Measurements from ENCODE around the gene BTNL9. TPM values are rescaled to one million over a fixed set of nuclear protein-coding genes. Genes with fewer than 3 reads are reported as not detected.
A peak's percentile ranks its signal among the peaks of the same experiment; 100 is the strongest.

BTNL9 gene
- total and polyA plus RNA-seq, 9 of the 15 experiments (the other 6 are each of a cell fraction or from before 2014, with no cell fraction given) = 3.7 to 86.7 (median 29.4) TPM

- DNase-seq (ENCODE audit: extremely low read depth in 1 of 4, low spot score in 3 of 4) (peak; percentile 31 to 69 (median 52)), ATAC-seq (peak; percentile 78), FAIRE-seq (peak; percentile 32)
- intact Hi-C loops (cut with micrococcal nuclease) (loop anchor here (2.0 to 5.0 kb wide), 2 partner anchors 114 to 171 kb away; no protein-coding TSS in a partner anchor), in situ Hi-C loops (cut with MboI) (no loop called here)
- H3K9me3 ChIP-seq (replicated peaks; ENCODE audit: control insufficient read depth, insufficient read depth, low read depth, low read length) = no peaks in the 10 kb centered on the region
- no peak overlapping the region for H3K4me3 ChIP-seq
- 46% methylated on average over 9 of the region's 12 CpGs for WGBS (ENCODE audit: insufficient coverage, low coverage, missing lambda C conversion rate)
- no peak overlapping the region for H2AFZ ChIP-seq (ENCODE audit: low read depth, low read length)
- no peak overlapping the region for H3K27ac ChIP-seq (ENCODE audit: extremely low read depth, low read depth, low read length)
- no TSS peak for BruUV-seq (replicated peaks)
- H3K27me3 ChIP-seq (ENCODE audit: control insufficient read depth in 2 of 2, insufficient read depth in 2 of 2, low read length in 2 of 2) = peaks cover 0 to 4% of the 10 kb centered on the region in 2 experiments; a peak in 2 of 5 replicates
- H3K79me2 ChIP-seq (ENCODE audit: control insufficient read depth, insufficient read depth, low read length) = no peaks in the 10 kb centered on the region
- no peaks in the 10 kb centered on the region for H3K36me3 ChIP-seq (ENCODE audit: control insufficient read depth, insufficient read depth, low read length)
- H3K9ac ChIP-seq (ENCODE audit: insufficient read depth in 1 of 2, low read depth in 2 of 2, low read length in 2 of 2) = peak overlapping the region in 1 of 2 experiments; percentile 14; a peak in 1 of 4 replicates
- no peaks in the 10 kb centered on the region for H4K20me1 ChIP-seq (replicated peaks; ENCODE audit: control insufficient read depth, insufficient read depth, low read length)
- no peaks in the 10 kb centered on the region for H3K9me1 ChIP-seq (ENCODE audit: control insufficient read depth, insufficient read depth, low read length)
- CTCF ChIA-PET (ENCODE audit: low intra/inter-chr PET ratio) = interaction anchor here (2.1 kb wide), 1 partner anchor 116 kb away, joined by 8 read pairs; no protein-coding TSS in a partner anchor
- H3K4me1 ChIP-seq (replicated peaks in 1 of 2; ENCODE audit: control insufficient read depth in 2 of 2, insufficient read depth in 2 of 2, low read length in 2 of 2) = peaks cover 9 to 29% of the 10 kb centered on the region in 2 experiments; a peak in 4 of 5 replicates
- POLR2A ChIA-PET = interaction anchor here (0.5 to 2.8 kb wide), 9 partner anchors 9 to 212 kb away, joined by 3 to 10 read pairs (median 3); no protein-coding TSS in a partner anchor
- no peak overlapping the region for H3K4me2 ChIP-seq (ENCODE audit: insufficient read depth, low read length)
- TF ChIP-seq, protein P1, sequence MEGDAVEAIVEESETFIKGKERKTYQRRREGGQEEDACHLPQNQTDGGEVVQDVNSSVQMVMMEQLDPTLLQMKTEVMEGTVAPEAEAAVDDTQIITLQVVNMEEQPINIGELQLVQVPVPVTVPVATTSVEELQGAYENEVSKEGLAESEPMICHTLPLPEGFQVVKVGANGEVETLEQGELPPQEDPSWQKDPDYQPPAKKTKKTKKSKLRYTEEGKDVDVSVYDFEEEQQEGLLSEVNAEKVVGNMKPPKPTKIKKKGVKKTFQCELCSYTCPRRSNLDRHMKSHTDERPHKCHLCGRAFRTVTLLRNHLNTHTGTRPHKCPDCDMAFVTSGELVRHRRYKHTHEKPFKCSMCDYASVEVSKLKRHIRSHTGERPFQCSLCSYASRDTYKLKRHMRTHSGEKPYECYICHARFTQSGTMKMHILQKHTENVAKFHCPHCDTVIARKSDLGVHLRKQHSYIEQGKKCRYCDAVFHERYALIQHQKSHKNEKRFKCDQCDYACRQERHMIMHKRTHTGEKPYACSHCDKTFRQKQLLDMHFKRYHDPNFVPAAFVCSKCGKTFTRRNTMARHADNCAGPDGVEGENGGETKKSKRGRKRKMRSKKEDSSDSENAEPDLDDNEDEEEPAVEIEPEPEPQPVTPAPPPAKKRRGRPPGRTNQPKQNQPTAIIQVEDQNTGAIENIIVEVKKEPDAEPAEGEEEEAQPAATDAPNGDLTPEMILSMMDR (IDR thresholded peaks at IDR 0.05 in 2 of 3, conservative IDR thresholded peaks at IDR 0.05 in 1 of 3; ENCODE audit: insufficient read depth in 2 of 3, low read depth in 1 of 3, low read length in 3 of 3) = peak; percentile 68 to 81 (median 76); a peak in 5 of 6 replicates
- TF ChIP-seq, protein P2, sequence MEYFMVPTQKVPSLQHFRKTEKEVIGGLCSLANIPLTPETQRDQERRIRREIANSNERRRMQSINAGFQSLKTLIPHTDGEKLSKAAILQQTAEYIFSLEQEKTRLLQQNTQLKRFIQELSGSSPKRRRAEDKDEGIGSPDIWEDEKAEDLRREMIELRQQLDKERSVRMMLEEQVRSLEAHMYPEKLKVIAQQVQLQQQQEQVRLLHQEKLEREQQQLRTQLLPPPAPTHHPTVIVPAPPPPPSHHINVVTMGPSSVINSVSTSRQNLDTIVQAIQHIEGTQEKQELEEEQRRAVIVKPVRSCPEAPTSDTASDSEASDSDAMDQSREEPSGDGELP (CRISPR knock-in tag; IDR thresholded peaks at IDR 0.05; ENCODE audit: borderline replicate concordance) = peak; percentile 68; the same call in 1 of the 2 replicates
- TF ChIP-seq CTBP1 (IDR thresholded peaks at IDR 0.05; ENCODE audit: borderline replicate concordance) (peak; percentile 29; the same call in 1 of the 2 replicates), RAD21 (CRISPR knock-in tag; conservative IDR thresholded peaks at IDR 0.05 in 1 of 2, IDR thresholded peaks at IDR 0.05 in 1 of 2) (peak; percentile 53 to 86), KAT7 (CRISPR knock-in tag; IDR thresholded peaks at IDR 0.05; ENCODE audit: borderline replicate concordance) (no peak), ZNF263 (CRISPR knock-in tag; IDR thresholded peaks at IDR 0.05; ENCODE audit: borderline replicate concordance) (peak; percentile 90), ZNF282 (CRISPR knock-in tag; IDR thresholded peaks at IDR 0.05) (no peak), TARDBP (IDR thresholded peaks at IDR 0.05) (0 out of 2 replicates have a peak, but pooled peaks have one; percentile 21), CXXC5 (CRISPR knock-in tag; IDR thresholded peaks at IDR 0.05) (no peak), ZBED1 (IDR thresholded peaks at IDR 0.05) (no peak), NR2C2 (CRISPR knock-in tag; IDR thresholded peaks at IDR 0.05) (no peak), NR2C2 (tag; IDR thresholded peaks at IDR 0.05) (no peak), CC2D1A (IDR thresholded peaks at IDR 0.05) (peak; percentile 34; the same call in 1 of the 2 replicates), BMI1 (IDR thresholded peaks at IDR 0.05; ENCODE audit: low read length) (no peak), STAG1 (CRISPR knock-in tag; IDR thresholded peaks at IDR 0.05; ENCODE audit: borderline replicate concordance) (peak; percentile 58; the same call in 1 of the 2 replicates), POLR2AphosphoS5 (IDR thresholded peaks at IDR 0.05; ENCODE audit: control insufficient read depth, insufficient read depth, low read depth, low read length) (no peak)
- TF ChIP-seq, protein P3, sequence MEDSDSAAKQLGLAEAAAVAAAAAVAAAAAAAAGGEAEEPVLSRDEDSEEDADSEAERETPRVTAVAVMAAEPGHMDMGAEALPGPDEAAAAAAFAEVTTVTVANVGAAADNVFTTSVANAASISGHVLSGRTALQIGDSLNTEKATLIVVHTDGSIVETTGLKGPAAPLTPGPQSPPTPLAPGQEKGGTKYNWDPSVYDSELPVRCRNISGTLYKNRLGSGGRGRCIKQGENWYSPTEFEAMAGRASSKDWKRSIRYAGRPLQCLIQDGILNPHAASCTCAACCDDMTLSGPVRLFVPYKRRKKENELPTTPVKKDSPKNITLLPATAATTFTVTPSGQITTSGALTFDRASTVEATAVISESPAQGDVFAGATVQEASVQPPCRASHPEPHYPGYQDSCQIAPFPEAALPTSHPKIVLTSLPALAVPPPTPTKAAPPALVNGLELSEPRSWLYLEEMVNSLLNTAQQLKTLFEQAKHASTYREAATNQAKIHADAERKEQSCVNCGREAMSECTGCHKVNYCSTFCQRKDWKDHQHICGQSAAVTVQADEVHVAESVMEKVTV (CRISPR knock-in tag; IDR thresholded peaks at IDR 0.05) = peak; percentile 13; the same call in 1 of the 2 replicates
These were observed 3.4 kb downstream of the BTNL9 start for GRCh38 chr5:181043285-181044092.
